ENCODE data around the gene SLC29A1. TPM values are rescaled to one million over a fixed set of nuclear protein-coding genes. Genes with fewer than 3 reads are reported as not detected.
A peak's percentile ranks its signal among the peaks of the same experiment; 100 is the strongest.
"Not testable (repeated sequence)": the region's sequence is repeated elsewhere in the genome, so short reads cannot be mapped to it uniquely, and the experiment has no call there.

The SLC29A1 gene
- total RNA-seq, 1 experiment from 2014 or later: 45.3 TPM

DNA sequence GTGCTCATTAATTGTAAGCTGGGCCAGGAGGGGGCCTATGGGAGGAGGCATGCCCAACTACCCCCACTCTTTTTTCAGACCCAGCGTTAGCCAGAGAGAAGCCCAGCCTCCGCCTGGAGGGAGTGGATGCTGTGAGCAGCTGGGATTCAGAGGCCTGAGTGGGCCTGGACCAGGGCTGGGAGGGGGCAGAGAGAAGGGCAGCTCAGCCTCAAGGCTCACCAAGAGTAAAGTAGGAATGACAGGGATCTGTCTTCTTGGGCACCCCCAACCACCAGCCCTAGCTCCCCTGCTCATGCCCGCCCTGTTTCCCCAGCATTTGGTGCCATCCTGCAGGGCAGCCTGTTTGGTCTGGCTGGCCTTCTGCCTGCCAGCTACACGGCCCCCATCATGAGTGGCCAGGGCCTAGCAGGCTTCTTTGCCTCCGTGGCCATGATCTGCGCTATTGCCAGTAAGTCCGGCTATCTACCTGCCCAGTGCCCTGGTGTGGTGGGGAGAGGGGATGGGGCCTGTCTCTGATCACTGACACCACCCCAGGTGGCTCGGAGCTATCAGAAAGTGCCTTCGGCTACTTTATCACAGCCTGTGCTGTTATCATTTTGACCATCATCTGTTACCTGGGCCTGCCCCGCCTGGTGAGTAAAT is 6.8 kb downstream of the SLC29A1 start:
- Histone ChIP-seq H3K4me1 (replicated peaks; ENCODE audit: insufficient read depth) (no peaks in the 10 kb centered on the region), H3K9me3 (ENCODE audit: insufficient read depth, low read depth) (no peaks in the 10 kb centered on the region), H3K27ac (no peak overlapping the region), H3K4me3 (no peak overlapping the region), H4K20me1 (ENCODE audit: insufficient read depth) (peaks cover 1% of the 10 kb centered on the region; the same call in 1 of the 2 replicates), H3K9me2 (ENCODE audit: insufficient read depth) (no peaks in the 10 kb centered on the region), H3K36me3 (ENCODE audit: low read depth) (no peaks in the 10 kb centered on the region), H3F3A (ENCODE audit: insufficient read depth, low read depth) (0 out of 2 replicates have a peak, but pooled peaks cover 4% of the 10 kb centered on the region), H3K4me2 (no peak overlapping the region), H3K79me2 (ENCODE audit: low read depth) (peaks cover 4% of the 10 kb centered on the region), H3K27me3 (ENCODE audit: insufficient read depth, low read depth) (no peaks in the 10 kb centered on the region), H2AFZ (no peak overlapping the region)
- TF ChIP-seq EZH2 (IDR thresholded peaks at IDR 0.05; ENCODE audit: low read depth): no peak
- TF ChIP-seq, protein P1, sequence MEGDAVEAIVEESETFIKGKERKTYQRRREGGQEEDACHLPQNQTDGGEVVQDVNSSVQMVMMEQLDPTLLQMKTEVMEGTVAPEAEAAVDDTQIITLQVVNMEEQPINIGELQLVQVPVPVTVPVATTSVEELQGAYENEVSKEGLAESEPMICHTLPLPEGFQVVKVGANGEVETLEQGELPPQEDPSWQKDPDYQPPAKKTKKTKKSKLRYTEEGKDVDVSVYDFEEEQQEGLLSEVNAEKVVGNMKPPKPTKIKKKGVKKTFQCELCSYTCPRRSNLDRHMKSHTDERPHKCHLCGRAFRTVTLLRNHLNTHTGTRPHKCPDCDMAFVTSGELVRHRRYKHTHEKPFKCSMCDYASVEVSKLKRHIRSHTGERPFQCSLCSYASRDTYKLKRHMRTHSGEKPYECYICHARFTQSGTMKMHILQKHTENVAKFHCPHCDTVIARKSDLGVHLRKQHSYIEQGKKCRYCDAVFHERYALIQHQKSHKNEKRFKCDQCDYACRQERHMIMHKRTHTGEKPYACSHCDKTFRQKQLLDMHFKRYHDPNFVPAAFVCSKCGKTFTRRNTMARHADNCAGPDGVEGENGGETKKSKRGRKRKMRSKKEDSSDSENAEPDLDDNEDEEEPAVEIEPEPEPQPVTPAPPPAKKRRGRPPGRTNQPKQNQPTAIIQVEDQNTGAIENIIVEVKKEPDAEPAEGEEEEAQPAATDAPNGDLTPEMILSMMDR (conservative IDR thresholded peaks at IDR 0.05): no peak
- no peak for DNase-seq
- intact Hi-C loops (cut with micrococcal nuclease; ENCODE audit: unreplicated experiment): no loop called here
- POLR2A ChIA-PET (ENCODE audit: unreplicated experiment): interaction anchor here (0.6 kb wide), 1 partner anchor 166 kb away, joined by 6 read pairs; no protein-coding TSS in a partner anchor
- CTCF ChIA-PET: interaction anchor here (0.5 kb wide), 1 partner anchor 766 kb away, joined by 3 read pairs; no protein-coding TSS in a partner anchor
- no TSS peak for BruUV-seq (replicated peaks)

DNA sequence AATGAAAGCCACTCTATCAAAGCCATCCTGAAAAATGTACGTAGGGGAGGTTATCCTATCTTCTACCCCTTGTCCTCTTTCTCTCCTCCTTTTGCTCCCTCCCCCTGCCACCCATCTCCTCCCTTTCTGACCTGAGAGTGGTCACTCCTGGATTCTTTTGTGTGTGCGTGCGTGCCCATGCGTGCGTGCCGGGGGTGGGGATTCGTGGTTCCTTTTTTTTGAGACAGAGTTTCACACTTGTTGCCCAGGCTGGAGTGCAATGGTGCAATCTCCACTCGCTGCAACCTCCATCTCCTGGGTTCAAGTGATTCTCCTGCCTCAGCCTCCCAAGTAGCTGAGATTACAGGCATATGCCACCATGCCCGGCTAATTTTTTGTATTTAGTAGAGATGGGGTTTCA is 8.0 kb downstream of the SLC29A1 start:
- H3K27ac ChIP-seq; H3K4me3 ChIP-seq; POLR2A ChIA-PET (ENCODE audit: unreplicated experiment); H3F3A ChIP-seq (ENCODE audit: insufficient read depth, low read depth); H3K4me2 ChIP-seq; CTCF ChIA-PET; H4K20me1 ChIP-seq (ENCODE audit: insufficient read depth); H3K27me3 ChIP-seq (ENCODE audit: insufficient read depth, low read depth); H3K4me1 ChIP-seq (replicated peaks; ENCODE audit: insufficient read depth); intact Hi-C loops (cut with micrococcal nuclease; ENCODE audit: unreplicated experiment); H3K9me3 ChIP-seq (ENCODE audit: insufficient read depth, low read depth); H3K36me3 ChIP-seq (ENCODE audit: low read depth); H3K9me2 ChIP-seq (ENCODE audit: insufficient read depth); BruUV-seq (replicated peaks); H3K79me2 ChIP-seq (ENCODE audit: low read depth); H2AFZ ChIP-seq: not testable (repeated sequence)
- peak in 1 of 2 experiments; percentile 5 for DNase-seq

DNA sequence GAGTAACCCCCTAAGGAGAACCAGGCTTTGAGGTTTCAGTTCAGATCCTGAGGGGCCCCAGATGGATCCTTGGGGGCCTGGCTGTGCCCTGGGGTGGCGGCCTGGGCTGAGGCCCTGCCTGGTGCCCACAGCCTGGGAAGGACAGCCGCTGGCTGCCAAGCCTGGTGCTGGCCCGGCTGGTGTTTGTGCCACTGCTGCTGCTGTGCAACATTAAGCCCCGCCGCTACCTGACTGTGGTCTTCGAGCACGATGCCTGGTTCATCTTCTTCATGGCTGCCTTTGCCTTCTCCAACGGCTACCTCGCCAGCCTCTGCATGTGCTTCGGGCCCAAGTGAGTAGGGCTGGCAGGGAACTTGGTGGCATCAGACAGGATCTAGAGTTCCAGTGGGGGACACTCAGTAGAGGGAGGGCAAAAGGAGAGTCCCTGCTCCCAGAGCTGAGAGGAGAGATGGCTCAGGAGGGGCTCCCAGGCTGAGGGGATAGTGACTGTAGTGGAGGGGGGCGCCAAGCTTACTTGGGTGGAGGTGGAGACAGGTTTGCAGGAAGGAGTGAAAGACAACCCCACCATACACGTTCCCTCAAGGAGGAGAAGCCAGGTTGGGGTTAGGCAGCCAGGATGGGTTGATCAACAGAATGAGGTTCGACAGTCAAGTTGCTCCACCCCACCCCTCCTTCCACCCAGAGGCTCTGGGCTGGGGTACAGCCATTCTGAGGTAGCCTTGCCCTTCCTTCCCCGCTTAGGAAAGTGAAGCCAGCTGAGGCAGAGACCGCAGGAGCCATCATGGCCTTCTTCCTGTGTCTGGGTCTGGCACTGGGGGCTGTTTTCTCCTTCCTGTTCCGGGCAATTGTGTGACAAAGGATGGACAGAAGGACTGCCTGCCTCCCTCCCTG is 9.5 kb downstream of the SLC29A1 start:
- no peaks in the 10 kb centered on the region for H3K9me3 ChIP-seq (ENCODE audit: insufficient read depth, low read depth)
- no peak overlapping the region for H3K27ac ChIP-seq
- H3K4me3 ChIP-seq: no peak overlapping the region
- DNase-seq: peak in 1 of 2 experiments; percentile 1
- H3K27me3 ChIP-seq (ENCODE audit: insufficient read depth, low read depth): no peaks in the 10 kb centered on the region
- no peaks in the 10 kb centered on the region for H3K36me3 ChIP-seq (ENCODE audit: low read depth)
- CTCF ChIA-PET: no interaction called here
- H3K79me2 ChIP-seq (ENCODE audit: low read depth): no peaks in the 10 kb centered on the region
- H2AFZ ChIP-seq: no peak overlapping the region
- H3F3A ChIP-seq (ENCODE audit: insufficient read depth, low read depth): peaks cover 18% of the 10 kb centered on the region
- no peaks in the 10 kb centered on the region for H4K20me1 ChIP-seq (ENCODE audit: insufficient read depth)
- POLR2A ChIA-PET (ENCODE audit: unreplicated experiment): no interaction called here
- H3K9me2 ChIP-seq (ENCODE audit: insufficient read depth): no peaks in the 10 kb centered on the region
- intact Hi-C loops (cut with micrococcal nuclease; ENCODE audit: unreplicated experiment): no loop called here
- no TSS peak for BruUV-seq (replicated peaks)
- no peak overlapping the region for H3K4me2 ChIP-seq
- no peak for TF ChIP-seq EZH2 (IDR thresholded peaks at IDR 0.05; ENCODE audit: low read depth)
- H3K4me1 ChIP-seq (replicated peaks; ENCODE audit: insufficient read depth): peaks cover 17% of the 10 kb centered on the region

DNA sequence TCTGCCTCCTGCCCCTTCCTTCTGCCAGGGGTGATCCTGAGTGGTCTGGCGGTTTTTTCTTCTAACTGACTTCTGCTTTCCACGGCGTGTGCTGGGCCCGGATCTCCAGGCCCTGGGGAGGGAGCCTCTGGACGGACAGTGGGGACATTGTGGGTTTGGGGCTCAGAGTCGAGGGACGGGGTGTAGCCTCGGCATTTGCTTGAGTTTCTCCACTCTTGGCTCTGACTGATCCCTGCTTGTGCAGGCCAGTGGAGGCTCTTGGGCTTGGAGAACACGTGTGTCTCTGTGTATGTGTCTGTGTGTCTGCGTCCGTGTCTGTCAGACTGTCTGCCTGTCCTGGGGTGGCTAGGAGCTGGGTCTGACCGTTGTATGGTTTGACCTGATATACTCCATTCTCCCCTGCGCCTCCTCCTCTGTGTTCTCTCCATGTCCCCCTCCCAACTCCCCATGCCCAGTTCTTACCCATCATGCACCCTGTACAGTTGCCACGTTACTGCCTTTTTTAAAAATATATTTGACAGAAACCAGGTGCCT is 10.2 kb downstream of the SLC29A1 start:
- intact Hi-C loops (cut with micrococcal nuclease; ENCODE audit: unreplicated experiment): loop anchor here (1.0 kb wide), 3 partner anchors 9 to 137 kb away; no protein-coding TSS in a partner anchor

More for the DNA sequence above, 10.2 kb downstream of the SLC29A1 start:
- Histone ChIP-seq H3K9me3 (ENCODE audit: insufficient read depth, low read depth) (no peaks in the 10 kb centered on the region), H3K27ac (no peak overlapping the region), H3F3A (ENCODE audit: insufficient read depth, low read depth) (peaks cover 25% of the 10 kb centered on the region), H2AFZ (no peak overlapping the region), H3K4me3 (no peak overlapping the region), H3K4me2 (no peak overlapping the region), H3K27me3 (ENCODE audit: insufficient read depth, low read depth) (no peaks in the 10 kb centered on the region), H3K4me1 (replicated peaks; ENCODE audit: insufficient read depth) (peaks cover 17% of the 10 kb centered on the region), H3K79me2 (ENCODE audit: low read depth) (no peaks in the 10 kb centered on the region), H3K36me3 (ENCODE audit: low read depth) (no peaks in the 10 kb centered on the region), H3K9me2 (ENCODE audit: insufficient read depth) (no peaks in the 10 kb centered on the region), H4K20me1 (ENCODE audit: insufficient read depth) (no peaks in the 10 kb centered on the region)
- ChIA-PET POLR2A (ENCODE audit: unreplicated experiment) (no interaction called here), CTCF (interaction anchor here (1.0 kb wide), 1 partner anchor 26 kb away, joined by 3 read pairs; no protein-coding TSS in a partner anchor)
- no peak for DNase-seq
- TF ChIP-seq, protein P1 (conservative IDR thresholded peaks at IDR 0.05): no peak
- TF ChIP-seq EZH2 (IDR thresholded peaks at IDR 0.05; ENCODE audit: low read depth): no peak
- no TSS peak for BruUV-seq (replicated peaks)

Measured in PC-9 (cell line).